K562 (cell line): ENCODE data around the gene HS3ST3A1.

Source experiments
- BMI1 ChIP-seq: fragments of 150-350 bp; IDR thresholded peaks from 2 replicates; pipeline ENCODE4 v1.6.1; 2014; ENCODE audit warnings: low read length
- GTF2F1 ChIP-seq: IDR thresholded peaks from 2 replicates; pipeline ENCODE4 v1.6.1; 2011; ENCODE audit warnings: low read depth, low read length, improper control_type of control experiment
- KLF16 ChIP-seq: IDR thresholded peaks from 2 replicates; pipeline ENCODE4 v1.6.1; 2016; ENCODE audit warnings: antibody characterized with exemption
- MAZ ChIP-seq, 2 experiments: fragments of 450-650 bp in 1 of 2; sonication (generic) in 1 of 2; formaldehyde crosslinking; IDR thresholded peaks in 1 of 2; conservative IDR thresholded peaks in 1 of 2; 2 replicates each; pipeline versions ENCODE4 v1.4.0 to v1.5.0; 2020; ENCODE audit warnings: mild to moderate bottlenecking in 1 of 2, missing genetic modification reagents in 1 of 2
- RAD21 ChIP-seq, 2 experiments: fragments of 250-450 bp in 1 of 2; fragments of 450-650 bp in 1 of 2; sonication (Bioruptor Pico) in 1 of 2; formaldehyde crosslinking in 1 of 2; IDR thresholded peaks in 1 of 2; conservative IDR thresholded peaks in 1 of 2; 2 replicates each; pipeline versions ENCODE4 v1.4.0 to v1.8.0; 2020 to 2022; ENCODE audit warnings: mild to moderate bottlenecking in 2 of 2, moderate library complexity in 1 of 2
- TCF7L2 ChIP-seq: fragments of 150-350 bp; IDR thresholded peaks from 2 replicates; pipeline ENCODE4 v1.6.1; 2016; ENCODE audit warnings: low read depth, mild to moderate bottlenecking, low read length, moderate library complexity
- YY1 ChIP-seq, 3 experiments: IDR thresholded peaks; 2 replicates each; pipeline ENCODE4 v1.6.1; 2011; ENCODE audit warnings: low read length in 2 of 3, mild to moderate bottlenecking in 2 of 3, moderate library complexity in 2 of 3, borderline replicate concordance in 1 of 3, control low read depth in 1 of 3, low read depth in 1 of 3; ENCODE audit not compliant: insufficient read depth in 3 of 3, insufficient replicate concordance in 2 of 3, control insufficient read depth in 1 of 3, insufficient read length in 1 of 3; ENCODE audit errors: extremely low read depth in 1 of 3
- TF ChIP-seq, protein P1 (sequence below), 3 experiments: IDR thresholded peaks in 2 of 3; conservative IDR thresholded peaks in 1 of 3; 2 replicates each; pipeline ENCODE4 v1.5.1; 2011 to 2012; ENCODE audit warnings: low read length in 3 of 3, mild to moderate bottlenecking in 3 of 3, control low read depth in 2 of 3, improper control_type of control experiment in 1 of 3, inconsistent platforms in 1 of 3, low read depth in 1 of 3, mixed read lengths in 1 of 3, moderate library complexity in 1 of 3; ENCODE audit not compliant: insufficient read depth in 2 of 3
- TF ChIP-seq, protein P2 (sequence below): sonication (generic); formaldehyde crosslinking; IDR thresholded peaks from 2 replicates; pipeline ENCODE4 v1.4.0; 2020; ENCODE audit warnings: mild to moderate bottlenecking, missing genetic modification reagents
- TF ChIP-seq, protein P3 (sequence below): fragments of 450-650 bp; IDR thresholded peaks from 2 replicates; pipeline ENCODE4 v1.6.1; 2017; ENCODE audit warnings: antibody characterized with exemption
- TF ChIP-seq, protein P4 (sequence below): fragments of 250-450 bp; sonication (Bioruptor Pico); IDR thresholded peaks from 2 replicates; pipeline ENCODE4 v1.5.1; 2021; ENCODE audit warnings: mild to moderate bottlenecking
- TF ChIP-seq, protein P5 (sequence below), 2 experiments: fragments of 450-650 bp; conservative IDR thresholded peaks; 2 replicates each; pipeline ENCODE4 v1.6.1; 2017; ENCODE audit warnings: mild to moderate bottlenecking in 2 of 2, moderate library complexity in 2 of 2

DNA sequence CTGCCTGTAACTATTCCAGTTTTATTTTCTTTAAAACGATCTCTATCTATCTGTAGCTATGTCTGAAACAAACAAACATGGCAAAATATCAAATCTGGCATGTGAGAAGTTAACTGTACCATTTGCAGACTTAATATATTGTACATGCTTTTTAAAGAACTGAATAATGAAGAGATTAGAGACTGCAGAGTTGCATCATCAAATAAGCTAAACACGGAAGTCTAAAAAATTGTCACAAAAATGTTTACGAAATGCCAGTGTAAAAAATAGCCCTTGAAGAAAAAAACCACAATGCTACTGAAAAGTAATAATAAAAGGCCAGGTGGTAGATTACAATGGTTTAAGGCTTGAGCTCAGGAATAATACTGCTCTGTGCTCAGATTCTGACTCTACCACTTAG, 43.1 kb downstream of the HS3ST3A1 start:
- no peak for TF ChIP-seq RAD21 (CRISPR knock-in tag; conservative IDR thresholded peaks at IDR 0.05 in 1 of 2, IDR thresholded peaks at IDR 0.05 in 1 of 2)
- no peak for TF ChIP-seq MAZ (CRISPR knock-in tag; conservative IDR thresholded peaks at IDR 0.05 in 1 of 2, IDR thresholded peaks at IDR 0.05 in 1 of 2)
- TF ChIP-seq, protein P1, sequence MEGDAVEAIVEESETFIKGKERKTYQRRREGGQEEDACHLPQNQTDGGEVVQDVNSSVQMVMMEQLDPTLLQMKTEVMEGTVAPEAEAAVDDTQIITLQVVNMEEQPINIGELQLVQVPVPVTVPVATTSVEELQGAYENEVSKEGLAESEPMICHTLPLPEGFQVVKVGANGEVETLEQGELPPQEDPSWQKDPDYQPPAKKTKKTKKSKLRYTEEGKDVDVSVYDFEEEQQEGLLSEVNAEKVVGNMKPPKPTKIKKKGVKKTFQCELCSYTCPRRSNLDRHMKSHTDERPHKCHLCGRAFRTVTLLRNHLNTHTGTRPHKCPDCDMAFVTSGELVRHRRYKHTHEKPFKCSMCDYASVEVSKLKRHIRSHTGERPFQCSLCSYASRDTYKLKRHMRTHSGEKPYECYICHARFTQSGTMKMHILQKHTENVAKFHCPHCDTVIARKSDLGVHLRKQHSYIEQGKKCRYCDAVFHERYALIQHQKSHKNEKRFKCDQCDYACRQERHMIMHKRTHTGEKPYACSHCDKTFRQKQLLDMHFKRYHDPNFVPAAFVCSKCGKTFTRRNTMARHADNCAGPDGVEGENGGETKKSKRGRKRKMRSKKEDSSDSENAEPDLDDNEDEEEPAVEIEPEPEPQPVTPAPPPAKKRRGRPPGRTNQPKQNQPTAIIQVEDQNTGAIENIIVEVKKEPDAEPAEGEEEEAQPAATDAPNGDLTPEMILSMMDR (IDR thresholded peaks at IDR 0.05 in 2 of 3, conservative IDR thresholded peaks at IDR 0.05 in 1 of 3; ENCODE audit: insufficient read depth in 2 of 3, low read depth in 1 of 3, low read length in 3 of 3), result no peak
- no peak for TF ChIP-seq BMI1
- no peak for TF ChIP-seq TCF7L2
- TF ChIP-seq KLF16, result no peak
- TF ChIP-seq, protein P2, sequence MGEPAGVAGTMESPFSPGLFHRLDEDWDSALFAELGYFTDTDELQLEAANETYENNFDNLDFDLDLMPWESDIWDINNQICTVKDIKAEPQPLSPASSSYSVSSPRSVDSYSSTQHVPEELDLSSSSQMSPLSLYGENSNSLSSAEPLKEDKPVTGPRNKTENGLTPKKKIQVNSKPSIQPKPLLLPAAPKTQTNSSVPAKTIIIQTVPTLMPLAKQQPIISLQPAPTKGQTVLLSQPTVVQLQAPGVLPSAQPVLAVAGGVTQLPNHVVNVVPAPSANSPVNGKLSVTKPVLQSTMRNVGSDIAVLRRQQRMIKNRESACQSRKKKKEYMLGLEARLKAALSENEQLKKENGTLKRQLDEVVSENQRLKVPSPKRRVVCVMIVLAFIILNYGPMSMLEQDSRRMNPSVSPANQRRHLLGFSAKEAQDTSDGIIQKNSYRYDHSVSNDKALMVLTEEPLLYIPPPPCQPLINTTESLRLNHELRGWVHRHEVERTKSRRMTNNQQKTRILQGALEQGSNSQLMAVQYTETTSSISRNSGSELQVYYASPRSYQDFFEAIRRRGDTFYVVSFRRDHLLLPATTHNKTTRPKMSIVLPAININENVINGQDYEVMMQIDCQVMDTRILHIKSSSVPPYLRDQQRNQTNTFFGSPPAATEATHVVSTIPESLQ, result no peak
- no peak for TF ChIP-seq YY1 (IDR thresholded peaks at IDR 0.05; ENCODE audit: borderline replicate concordance in 1 of 3, control insufficient read depth in 1 of 3, extremely low read depth in 1 of 3, insufficient read depth in 3 of 3, insufficient read length in 1 of 3, insufficient replicate concordance in 2 of 3, low read depth in 1 of 3, low read length in 2 of 3)
- TF ChIP-seq, protein P3, sequence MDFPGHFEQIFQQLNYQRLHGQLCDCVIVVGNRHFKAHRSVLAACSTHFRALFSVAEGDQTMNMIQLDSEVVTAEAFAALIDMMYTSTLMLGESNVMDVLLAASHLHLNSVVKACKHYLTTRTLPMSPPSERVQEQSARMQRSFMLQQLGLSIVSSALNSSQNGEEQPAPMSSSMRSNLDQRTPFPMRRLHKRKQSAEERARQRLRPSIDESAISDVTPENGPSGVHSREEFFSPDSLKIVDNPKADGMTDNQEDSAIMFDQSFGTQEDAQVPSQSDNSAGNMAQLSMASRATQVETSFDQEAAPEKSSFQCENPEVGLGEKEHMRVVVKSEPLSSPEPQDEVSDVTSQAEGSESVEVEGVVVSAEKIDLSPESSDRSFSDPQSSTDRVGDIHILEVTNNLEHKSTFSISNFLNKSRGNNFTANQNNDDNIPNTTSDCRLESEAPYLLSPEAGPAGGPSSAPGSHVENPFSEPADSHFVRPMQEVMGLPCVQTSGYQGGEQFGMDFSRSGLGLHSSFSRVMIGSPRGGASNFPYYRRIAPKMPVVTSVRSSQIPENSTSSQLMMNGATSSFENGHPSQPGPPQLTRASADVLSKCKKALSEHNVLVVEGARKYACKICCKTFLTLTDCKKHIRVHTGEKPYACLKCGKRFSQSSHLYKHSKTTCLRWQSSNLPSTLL, result no peak
- no peak for TF ChIP-seq GTF2F1
- TF ChIP-seq, protein P4, sequence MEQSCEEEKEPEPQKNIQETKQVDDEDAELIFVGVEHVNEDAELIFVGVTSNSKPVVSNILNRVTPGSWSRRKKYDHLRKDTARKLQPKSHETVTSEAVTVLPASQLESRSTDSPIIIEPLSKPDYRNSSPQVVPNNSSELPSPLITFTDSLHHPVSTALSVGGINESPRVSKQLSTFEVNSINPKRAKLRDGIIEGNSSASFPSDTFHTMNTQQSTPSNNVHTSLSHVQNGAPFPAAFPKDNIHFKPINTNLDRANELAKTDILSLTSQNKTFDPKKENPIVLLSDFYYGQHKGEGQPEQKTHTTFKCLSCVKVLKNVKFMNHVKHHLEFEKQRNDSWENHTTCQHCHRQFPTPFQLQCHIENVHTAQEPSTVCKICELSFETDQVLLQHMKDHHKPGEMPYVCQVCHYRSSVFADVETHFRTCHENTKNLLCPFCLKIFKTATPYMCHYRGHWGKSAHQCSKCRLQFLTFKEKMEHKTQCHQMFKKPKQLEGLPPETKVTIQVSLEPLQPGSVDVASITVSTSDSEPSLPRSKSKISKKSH, result no peak
- TF ChIP-seq, protein P5, sequence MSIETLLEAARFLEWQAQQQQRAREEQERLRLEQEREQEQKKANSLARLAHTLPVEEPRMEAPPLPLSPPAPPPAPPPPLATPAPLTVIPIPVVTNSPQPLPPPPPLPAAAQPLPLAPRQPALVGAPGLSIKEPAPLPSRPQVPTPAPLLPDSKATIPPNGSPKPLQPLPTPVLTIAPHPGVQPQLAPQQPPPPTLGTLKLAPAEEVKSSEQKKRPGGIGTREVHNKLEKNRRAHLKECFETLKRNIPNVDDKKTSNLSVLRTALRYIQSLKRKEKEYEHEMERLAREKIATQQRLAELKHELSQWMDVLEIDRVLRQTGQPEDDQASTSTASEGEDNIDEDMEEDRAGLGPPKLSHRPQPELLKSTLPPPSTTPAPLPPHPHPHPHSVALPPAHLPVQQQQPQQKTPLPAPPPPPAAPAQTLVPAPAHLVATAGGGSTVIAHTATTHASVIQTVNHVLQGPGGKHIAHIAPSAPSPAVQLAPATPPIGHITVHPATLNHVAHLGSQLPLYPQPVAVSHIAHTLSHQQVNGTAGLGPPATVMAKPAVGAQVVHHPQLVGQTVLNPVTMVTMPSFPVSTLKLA (conservative IDR thresholded peaks at IDR 0.05), result no peak
